ENCODE measurements around the gene POP7. TPM values are rescaled to one million over a fixed set of nuclear protein-coding genes. Genes with fewer than 3 reads are reported as not detected.

Gene POP7
- total RNA-seq, 4 donors from 2014 or later = 51.3 to 72.7 (median 70.3) TPM

GRCh38 chr7:100670074-100670473 is 35.8 kb upstream of the POP7 start:
- 61 to 65% methylated on average over 8 of the region's 8 CpGs for WGBS, 2 donors
- intact Hi-C loops (cut with DNase I; ENCODE audit: low total_unique reads) = loop anchor here (5.0 kb wide), 1 partner anchor 123 kb away; no protein-coding TSS in a partner anchor
- no peak for DNase-seq (ENCODE audit: low spot score in 2 of 2)
- H3K4me3 ChIP-seq (ENCODE audit: low read depth, poor library complexity, severe bottlenecking) = no peak overlapping the region
- no peak for TF ChIP-seq POLR2A (IDR thresholded peaks at IDR 0.05)
- TF ChIP-seq, protein P1, sequence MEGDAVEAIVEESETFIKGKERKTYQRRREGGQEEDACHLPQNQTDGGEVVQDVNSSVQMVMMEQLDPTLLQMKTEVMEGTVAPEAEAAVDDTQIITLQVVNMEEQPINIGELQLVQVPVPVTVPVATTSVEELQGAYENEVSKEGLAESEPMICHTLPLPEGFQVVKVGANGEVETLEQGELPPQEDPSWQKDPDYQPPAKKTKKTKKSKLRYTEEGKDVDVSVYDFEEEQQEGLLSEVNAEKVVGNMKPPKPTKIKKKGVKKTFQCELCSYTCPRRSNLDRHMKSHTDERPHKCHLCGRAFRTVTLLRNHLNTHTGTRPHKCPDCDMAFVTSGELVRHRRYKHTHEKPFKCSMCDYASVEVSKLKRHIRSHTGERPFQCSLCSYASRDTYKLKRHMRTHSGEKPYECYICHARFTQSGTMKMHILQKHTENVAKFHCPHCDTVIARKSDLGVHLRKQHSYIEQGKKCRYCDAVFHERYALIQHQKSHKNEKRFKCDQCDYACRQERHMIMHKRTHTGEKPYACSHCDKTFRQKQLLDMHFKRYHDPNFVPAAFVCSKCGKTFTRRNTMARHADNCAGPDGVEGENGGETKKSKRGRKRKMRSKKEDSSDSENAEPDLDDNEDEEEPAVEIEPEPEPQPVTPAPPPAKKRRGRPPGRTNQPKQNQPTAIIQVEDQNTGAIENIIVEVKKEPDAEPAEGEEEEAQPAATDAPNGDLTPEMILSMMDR (IDR thresholded peaks at IDR 0.05) = no peak

- intact Hi-C loops (cut with DNase I; ENCODE audit: low total_unique reads) = loop anchor here (5.0 kb wide), 1 partner anchor 124 kb away; no protein-coding TSS in a partner anchor
- no peak for DNase-seq (ENCODE audit: low spot score in 2 of 2)
- TF ChIP-seq, protein P1 (IDR thresholded peaks at IDR 0.05) = no peak
- TF ChIP-seq POLR2A (IDR thresholded peaks at IDR 0.05) = no peak
- 93% methylated on average over 18 of the region's 18 CpGs for WGBS, 2 donors
- H3K4me3 ChIP-seq (ENCODE audit: low read depth, poor library complexity, severe bottlenecking) = no peak overlapping the region
Observed at GRCh38 chr7:100671353-100672327, 34.3 kb upstream of the POP7 start.

GRCh38 chr7:100673302-100673941 is 32.5 kb upstream of the POP7 start, which contains the start of gene GNB2:
TSS of gene GNB2 (plus strand) at chr7:100673740. CDS start at chr7:100676266, 2,526 bp downstream.
- DNase-seq (ENCODE audit: low spot score in 2 of 2) = peak; percentile 99 to 100
- WGBS, 2 donors = 0 to 1% methylated on average over 26 to 41 of the region's 65 CpGs
- intact Hi-C loops (cut with DNase I; ENCODE audit: low total_unique reads) = loop anchor here (5.0 kb wide), 1 partner anchor 126 kb away; no protein-coding TSS in a partner anchor
- TF ChIP-seq, protein P1 (IDR thresholded peaks at IDR 0.05) = peak in 1 of 3 donors; percentile 32
- TF ChIP-seq POLR2A (IDR thresholded peaks at IDR 0.05) = no peak
- H3K4me3 ChIP-seq (ENCODE audit: low read depth, poor library complexity, severe bottlenecking) = peak within 1 kb of the TSS; percentile 86

DNA sequence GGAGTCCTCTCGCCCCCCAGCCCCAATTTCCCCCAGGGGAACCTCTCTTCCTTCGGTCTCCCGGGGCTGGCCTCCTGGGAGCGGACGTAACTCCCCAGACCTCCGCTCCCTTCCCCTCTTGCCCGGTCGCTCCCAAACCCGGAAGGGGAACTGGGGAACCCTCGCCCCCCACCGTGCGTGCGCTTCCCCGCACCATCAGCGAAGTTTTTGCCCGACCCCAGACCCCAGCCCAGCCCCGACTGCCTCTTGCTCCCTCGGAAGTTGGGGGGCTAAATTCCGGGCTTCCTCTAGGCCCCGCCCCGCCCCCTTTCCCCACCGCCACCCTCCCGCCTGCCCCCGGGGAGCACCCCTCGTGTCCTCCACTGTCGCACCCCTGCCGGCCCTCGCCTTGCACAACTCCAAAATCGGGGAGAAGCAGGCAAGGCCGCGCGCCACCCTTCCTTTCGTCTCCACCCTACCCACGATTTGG is 31.9 kb upstream of the POP7 start:
- intact Hi-C loops (cut with DNase I; ENCODE audit: low total_unique reads) = loop anchor here (5.0 kb wide), 1 partner anchor 127 kb away; no protein-coding TSS in a partner anchor
- H3K4me3 ChIP-seq (ENCODE audit: low read depth, poor library complexity, severe bottlenecking) = peak overlapping the region; percentile 86
- DNase-seq (ENCODE audit: low spot score in 2 of 2) = peak in 1 of 2 donors; percentile 94
- TF ChIP-seq, protein P1 (IDR thresholded peaks at IDR 0.05) = no peak
- TF ChIP-seq POLR2A (IDR thresholded peaks at IDR 0.05) = no peak
- WGBS, 2 donors = 0% methylated on average over 27 to 34 of the region's 34 CpGs

DNA sequence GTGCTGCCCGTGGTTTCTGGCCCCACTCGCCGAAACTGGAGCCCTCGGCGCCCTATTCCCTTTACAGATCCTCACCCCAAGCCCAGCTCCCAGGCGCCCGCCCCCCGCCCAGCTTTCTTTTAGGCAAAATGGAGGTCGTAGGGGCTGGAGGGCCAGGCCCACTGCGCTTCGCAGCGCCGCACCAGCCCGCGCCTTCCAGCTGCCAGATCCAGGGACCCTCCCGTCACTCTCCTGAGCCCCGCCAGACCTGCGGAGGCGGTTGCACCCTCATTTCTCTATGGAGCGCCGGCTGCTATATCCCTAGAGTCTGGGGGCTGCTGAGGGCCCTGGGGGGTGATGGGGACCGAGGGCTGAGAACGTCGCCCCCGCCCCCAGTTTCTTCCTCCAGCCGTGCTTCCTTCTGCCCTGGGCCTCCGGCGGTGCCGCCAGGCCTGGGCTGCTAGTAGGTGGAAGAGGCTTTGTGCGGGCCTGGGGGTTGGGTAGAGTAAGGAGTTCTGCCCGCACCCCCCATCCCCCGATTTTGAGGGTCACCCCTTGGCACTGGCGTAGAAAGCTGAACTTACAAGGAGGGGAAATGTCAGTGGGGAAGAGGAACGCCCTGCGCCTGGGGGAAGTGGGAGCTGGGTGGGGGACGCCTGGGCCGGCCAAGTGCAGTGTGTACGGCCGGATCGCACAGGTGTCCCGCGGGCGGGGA is 31.4 kb upstream of the POP7 start:
- intact Hi-C loops (cut with DNase I; ENCODE audit: low total_unique reads) = loop anchor here (5.0 kb wide), 1 partner anchor 127 kb away; no protein-coding TSS in a partner anchor
- WGBS, 2 donors = 0% methylated on average over 31 to 35 of the region's 43 CpGs
- no peak for TF ChIP-seq POLR2A (IDR thresholded peaks at IDR 0.05)
- TF ChIP-seq, protein P1 (IDR thresholded peaks at IDR 0.05) = no peak
- peak in 1 of 2 donors; percentile 90 for DNase-seq (ENCODE audit: low spot score in 2 of 2)
- peak overlapping the region; percentile 86 for H3K4me3 ChIP-seq (ENCODE audit: low read depth, poor library complexity, severe bottlenecking)
